GM12878 (cell line): Measurements from ENCODE around the gene BRAT1. TPM values are rescaled to one million over a fixed set of nuclear protein-coding genes. Genes with fewer than 3 reads are reported as not detected.

Experiments
- ATAC-seq: fragments of 200-7000 bp; cut with Tn5 transposase; 3 replicates; pipeline ENCODE4 v1.9.1; 2020; ENCODE audit warnings: mild to moderate bottlenecking, moderate library complexity
- BruUV-seq: library from RNA; stranded (reverse); fragments of 400-500 nt; replicated peaks from 2 replicates; lab custom pipeline; 2021; lab: Mats Ljungman, UMichigan
- CTCF ChIA-PET: fragments of 300-600 bp; sonication (Branson Sonifier 250); formaldehyde crosslinking; extraction: SDS; loops from one replicate; lab custom pipeline; 2021; ENCODE audit warnings: inconsistent platforms; lab: Yijun Ruan, JAX
- POLR2A ChIA-PET: fragments of 350-600 bp; formaldehyde crosslinking; extraction: SDS; loops from one replicate; lab custom pipeline; 2021; ENCODE audit warnings: inconsistent platforms; lab: Charles Lee
- RAD21 ChIA-PET: fragments of 300-600 bp; sonication (Branson Sonifier 250); formaldehyde crosslinking; loops from one replicate; lab custom pipeline; 2023; ENCODE audit warnings: antibody characterized with exemption; ENCODE audit not compliant: unreplicated experiment; lab: Charles Lee
- SMC1A ChIA-PET: fragments of 300-600 bp; sonication (Branson Sonifier 250); formaldehyde crosslinking; loops from one replicate; lab custom pipeline; 2023; ENCODE audit not compliant: unreplicated experiment, uncharacterized antibody; lab: Charles Lee
- DNase-seq: peaks from one replicate; pipeline ENCODE4 v3.0.0-alpha.2; 2011; ENCODE audit warnings: low read depth, low spot score
- FAIRE-seq: peaks from 3 replicates; lab custom pipeline; 2011; peaks lifted over from hg19 to GRCh38; lab: Jason Lieb, UNC
- H2AFZ ChIP-seq: 2 replicates; pipeline ENCODE4 v1.6.0; 2011; ENCODE audit warnings: low read depth, low read length, control low read depth; ENCODE audit not compliant: control insufficient read depth
- H3K27ac ChIP-seq: 2 replicates; pipeline ENCODE4 v1.5.1; 2011; ENCODE audit warnings: control low read depth; ENCODE audit not compliant: control insufficient read depth, insufficient read depth
- H3K27me3 ChIP-seq, 2 experiments: replicated peaks in 1 of 2; 2 replicates each; pipeline versions ENCODE4 v1.6.0 to v1.6.1; 2011; ENCODE audit warnings: low read length in 1 of 2; ENCODE audit not compliant: control insufficient read depth in 2 of 2, insufficient read depth in 2 of 2
- H3K36me3 ChIP-seq, 2 experiments: 2 replicates each; pipeline ENCODE4 v1.5.1; 2011; ENCODE audit warnings: low read length in 1 of 2; ENCODE audit not compliant: control insufficient read depth in 2 of 2, insufficient read depth in 2 of 2
- H3K4me1 ChIP-seq: 2 replicates; pipeline ENCODE4 v1.6.1; 2011; ENCODE audit warnings: mild to moderate bottlenecking, low read length, moderate library complexity, mixed read lengths; ENCODE audit not compliant: control insufficient read depth, insufficient read depth
- H3K4me2 ChIP-seq: 2 replicates; pipeline ENCODE4 v1.6.0; 2011; ENCODE audit warnings: control low read depth; ENCODE audit not compliant: control insufficient read depth, insufficient read depth
- H3K4me3 ChIP-seq: fragments of 200-600 bp; sonication (generic); 2 replicates; pipeline ENCODE4 v1.5.1; 2016
- H3K79me2 ChIP-seq: 2 replicates; pipeline ENCODE4 v1.6.0; 2011; ENCODE audit warnings: low read length; ENCODE audit not compliant: control insufficient read depth, insufficient read depth
- H3K9ac ChIP-seq: 2 replicates; pipeline ENCODE4 v1.8.0; 2011; ENCODE audit warnings: low read length, control low read depth, mixed read lengths; ENCODE audit not compliant: control insufficient read depth, insufficient read depth
- H3K9me3 ChIP-seq: replicated peaks from 3 replicates; pipeline ENCODE4 v1.5.1; 2011; ENCODE audit warnings: mild to moderate bottlenecking, low read length; ENCODE audit not compliant: control insufficient read depth, insufficient read depth
- H4K20me1 ChIP-seq: 2 replicates; pipeline ENCODE4 v1.6.0; 2011; ENCODE audit not compliant: control insufficient read depth, insufficient read depth
- CREB1 ChIP-seq: IDR thresholded peaks from 2 replicates; pipeline ENCODE4 v1.6.1; 2012; ENCODE audit warnings: low read depth, mild to moderate bottlenecking, inconsistent platforms
- EGR1 ChIP-seq, 2 experiments: IDR thresholded peaks; 1 replicate in 1 of 2; 2 replicates in 1 of 2; pipeline ENCODE4 v1.6.1; 2011 to 2012; ENCODE audit warnings: low read depth in 2 of 2, low read length in 2 of 2, borderline replicate concordance in 1 of 2, mild to moderate bottlenecking in 1 of 2, moderate library complexity in 1 of 2
- MYB ChIP-seq: fragments of 150-350 bp; IDR thresholded peaks from 2 replicates; pipeline ENCODE4 v1.6.1; 2014; ENCODE audit warnings: mild to moderate bottlenecking, low read depth, low read length, borderline replicate concordance
- NFXL1 ChIP-seq: fragments of 450-650 bp; IDR thresholded peaks from 2 replicates; pipeline ENCODE4 v1.6.1; 2017; ENCODE audit warnings: antibody characterized with exemption, mild to moderate bottlenecking, borderline replicate concordance
- PBX3 ChIP-seq: IDR thresholded peaks from 2 replicates; pipeline ENCODE4 v1.6.1; 2011; ENCODE audit warnings: mild to moderate bottlenecking, low read depth, low read length, moderate library complexity; ENCODE audit not compliant: insufficient replicate concordance
- PKNOX1 ChIP-seq: fragments of 450-650 bp; IDR thresholded peaks from 2 replicates; pipeline ENCODE4 v1.6.1; 2016; ENCODE audit warnings: mild to moderate bottlenecking
- POLR2AphosphoS2 ChIP-seq: IDR thresholded peaks from 2 replicates; pipeline ENCODE4 v1.6.1; 2011; ENCODE audit warnings: low read depth, mild to moderate bottlenecking, low read length, improper control_type of control experiment, moderate library complexity
- RELB ChIP-seq: fragments of 450-650 bp; IDR thresholded peaks from 2 replicates; pipeline ENCODE4 v1.6.1; 2017; ENCODE audit warnings: low read depth, mild to moderate bottlenecking, moderate library complexity
- SIX5 ChIP-seq: IDR thresholded peaks from 2 replicates; pipeline ENCODE4 v1.6.1; 2011; ENCODE audit warnings: mild to moderate bottlenecking, low read depth, low read length, moderate library complexity; ENCODE audit not compliant: severe bottlenecking
- SRF ChIP-seq, 2 experiments: IDR thresholded peaks; 2 replicates each; pipeline ENCODE4 v1.6.1; 2011; ENCODE audit warnings: low read depth in 2 of 2, low read length in 2 of 2, mild to moderate bottlenecking in 1 of 2, moderate library complexity in 1 of 2
- ZBTB11 ChIP-seq: fragments of 450-650 bp; formaldehyde crosslinking; IDR thresholded peaks from 2 replicates; pipeline ENCODE4 v1.5.0; 2022; ENCODE audit warnings: mild to moderate bottlenecking, missing genetic modification characterization
- ZBTB4 ChIP-seq: fragments of 450-650 bp; formaldehyde crosslinking; IDR thresholded peaks from 2 replicates; pipeline ENCODE4 v1.4.0; 2022; ENCODE audit warnings: mild to moderate bottlenecking, moderate library complexity
- ZNF24 ChIP-seq: fragments of 450-650 bp; IDR thresholded peaks from 2 replicates; pipeline ENCODE4 v1.6.1; 2017; ENCODE audit warnings: antibody characterized with exemption, mild to moderate bottlenecking
- WGBS: methylation state at CpG from one replicate; pipeline ENCODE4 v1.1.6; 2016; ENCODE audit warnings: low lambda C conversion rate; ENCODE audit not compliant: insufficient replicate concordance, insufficient coverage; ENCODE audit errors: missing lambda C conversion rate; 5-methylcytosine and 5-hydroxymethylcytosine counted together
- in situ Hi-C: fragments of 300-500 bp; cut with MboI; formaldehyde crosslinking; loops from 9 replicates; pipeline ENCODE4 v1.14.3; 2018; ENCODE audit warnings: mixed read lengths
- intact Hi-C: fragments of 100-400 bp; cut with micrococcal nuclease; formaldehyde crosslinking; loops from one replicate; pipeline ENCODE4 v1.14.2; 2022; ENCODE audit not compliant: unreplicated experiment
- polyA plus RNA-seq, 11 experiments: library from polyadenylated mRNA; depleted of rRNA in 4 of 11; unstranded in 6 of 11; stranded (reverse) in 5 of 11; fragments of >200 nt; fragmentation: Nextera tagmentation in 4 of 11; fragmentation: Illumina TruSeq in 1 of 11; extraction: Ambion mirVana in 4 of 11; extraction: Trizol in 1 of 11; gene quantifications; 1 replicate in 1 of 11; 2 replicates in 10 of 11; pipeline versions ENCODE4 v1.2.1 to v1.2.3, GENCODE V29; 2011 to 2016; ENCODE audit warnings: inconsistent platforms in 2 of 11, missing spikeins in 2 of 11, low read depth in 1 of 11
- total RNA-seq, 4 experiments: library from RNA; depleted of rRNA in 3 of 4; stranded (reverse); fragments of >200 nt in 3 of 4; fragmentation: Illumina TruSeq in 1 of 4; extraction: Trizol in 1 of 4; gene quantifications; 2 replicates each; pipeline versions ENCODE4 v1.2.1 to v1.2.3, GENCODE V29; 2013 to 2021

BRAT1 gene
- total and polyA plus RNA-seq, 10 of the 15 experiments (the other 5 are each of a cell fraction or from before 2014, with no cell fraction given) = 0.13 to 53.3 (median 16.0) TPM

GRCh38 chr7:2498708-2499107 lies 56.6 kb downstream of the BRAT1 start:
- DNase-seq (no peak), ATAC-seq (no peak), FAIRE-seq (no peak)
- SMC1A ChIA-PET = no interaction called here
- BruUV-seq = no TSS peak
- H2AFZ ChIP-seq = no peak overlapping the region
- H3K4me2 ChIP-seq = no peak overlapping the region
- H3K9ac ChIP-seq = no peak overlapping the region
- H3K9me3 ChIP-seq = no peaks in the 10 kb centered on the region
- RAD21 ChIA-PET = interaction anchor here (1.6 kb wide), 1 partner anchor 30 kb away, joined by 3 read pairs; no protein-coding TSS in a partner anchor
- H3K4me3 ChIP-seq = no peak overlapping the region
- H4K20me1 ChIP-seq = no peaks in the 10 kb centered on the region
- H3K27me3 ChIP-seq = peaks cover 0 to 1% of the 10 kb centered on the region in 2 experiments; a peak in 1 of 4 replicates
- H3K36me3 ChIP-seq = no peaks in the 10 kb centered on the region
- H3K27ac ChIP-seq = no peak overlapping the region
- in situ Hi-C loops (no loop called here), intact Hi-C loops (no loop called here)
- POLR2A ChIA-PET = no interaction called here
- no peaks in the 10 kb centered on the region for H3K79me2 ChIP-seq
- WGBS = 41% methylated on average over 6 of the region's 6 CpGs
- CTCF ChIA-PET = interaction anchor here (1.4 kb wide), 1 partner anchor 30 kb away, joined by 4 read pairs; no protein-coding TSS in a partner anchor
- no peaks in the 10 kb centered on the region for H3K4me1 ChIP-seq
- TF ChIP-seq ZBTB4 (CRISPR knock-in tag) (no peak), ZBTB11 (CRISPR knock-in tag) (no peak), CREB1 (no peak), RELB (no peak), POLR2AphosphoS2 (no peak), EGR1 (IDR thresholded peaks at IDR 0.05; ENCODE audit: borderline replicate concordance in 1 of 2, low read depth in 2 of 2, low read length in 2 of 2) (no peak), PKNOX1 (no peak), SIX5 (no peak), SRF (IDR thresholded peaks at IDR 0.05; ENCODE audit: low read depth in 2 of 2, low read length in 2 of 2) (no peak), PBX3 (no peak), ZNF24 (no peak), MYB (no peak), NFXL1 (no peak)
